Retinal pigment epithelial cell (primary cell): ENCODE data around the gene C10orf53.
"Not testable (repeated sequence)": the region's sequence is repeated elsewhere in the genome, so short reads cannot be mapped to it uniquely, and the experiment has no call there.

Experiments
- DNase-seq: peaks from one replicate; pipeline ENCODE4 v3.0.0-alpha.2; 2010; ENCODE audit warnings: low read depth
- H3K4me3 ChIP-seq: 2 replicates; pipeline ENCODE4 v1.5.1; 2011; ENCODE audit warnings: mild to moderate bottlenecking, low read length, control low read depth, moderate library complexity
- CTCF ChIP-seq: conservative IDR thresholded peaks from 2 replicates; pipeline ENCODE4 v1.5.1; 2011; ENCODE audit warnings: low read depth, low read length, control low read depth, inconsistent platforms

Gene C10orf53

GRCh38 chr10:49668684-49669083, 10.8 kb upstream of the C10orf53 start:
- no peak for TF ChIP-seq CTCF
- no peak for DNase-seq
- no peak overlapping the region for H3K4me3 ChIP-seq

- H3K4me3 ChIP-seq = peak overlapping the region; percentile 45
- no peak for TF ChIP-seq CTCF
- no peak for DNase-seq
These were observed 498 bp upstream of the C10orf53 start for GRCh38 chr10:49678827-49679479.

- H3K4me3 ChIP-seq, DNase-seq: not testable (repeated sequence)
These were observed 3.0 kb downstream of the C10orf53 start for GRCh38 chr10:49682449-49682848.

GRCh38 chr10:49682879-49683278, 3.4 kb downstream of the C10orf53 start:
- DNase-seq = no peak
- no peak overlapping the region for H3K4me3 ChIP-seq
- TF ChIP-seq CTCF = no peak

GRCh38 chr10:49686651-49687050, 7.2 kb downstream of the C10orf53 start:
- DNase-seq = no peak
- no peak overlapping the region for H3K4me3 ChIP-seq
- no peak for TF ChIP-seq CTCF

GRCh38 chr10:49688261-49688846, 8.9 kb downstream of the C10orf53 start:
- TF ChIP-seq CTCF = no peak
- peak; percentile 56 for DNase-seq
- no peak overlapping the region for H3K4me3 ChIP-seq

- H3K4me3 ChIP-seq = no peak overlapping the region
- TF ChIP-seq CTCF = no peak
- DNase-seq = no peak
These were observed 9.5 kb downstream of the C10orf53 start for GRCh38 chr10:49688920-49689319.
